ENCODE data around the gene SORCS2.

GRCh38 chr4:7521666-7522065 lies 329.3 kb downstream of the SORCS2 start:
- no peak for TF ChIP-seq CTCF (conservative IDR thresholded peaks at IDR 0.05; ENCODE audit: low read length)
- no peak for TF ChIP-seq EZH2phosphoT487 (IDR thresholded peaks at IDR 0.05; ENCODE audit: borderline replicate concordance, low read depth, low read length)

All from OCI-LY7 (cell line).